ENCODE results near the gene ITGA11.

Gene ITGA11

GRCh38 chr15:68336516-68336915 lies 95.4 kb downstream of the ITGA11 start:
- no peaks in the 10 kb centered on the region; the same call in 1 of the 2 replicates for H3K27me3 ChIP-seq (replicated peaks; ENCODE audit: control insufficient read depth, insufficient read depth, low read length)
- no peak for DNase-seq (ENCODE audit: extremely low read depth, insufficient read length)
- no peak for TF ChIP-seq CTCF (IDR thresholded peaks at IDR 0.05; ENCODE audit: insufficient read depth, low read length, poor library complexity, severe bottlenecking)
- H3K36me3 ChIP-seq (ENCODE audit: control insufficient read depth, insufficient read depth, low read length) = no peaks in the 10 kb centered on the region
- H3K4me3 ChIP-seq (replicated peaks; ENCODE audit: low read depth, low read length) = no peak overlapping the region

GRCh38 chr15:68335655-68336054 lies 96.3 kb downstream of the ITGA11 start:
- Histone ChIP-seq H3K36me3 (ENCODE audit: control insufficient read depth, insufficient read depth, low read length) (no peaks in the 10 kb centered on the region), H3K4me3 (replicated peaks; ENCODE audit: low read depth, low read length) (no peak overlapping the region), H3K27me3 (replicated peaks; ENCODE audit: control insufficient read depth, insufficient read depth, low read length) (no peaks in the 10 kb centered on the region; the same call in 1 of the 2 replicates)
- DNase-seq (ENCODE audit: extremely low read depth, insufficient read length) = no peak
- no peak for TF ChIP-seq CTCF (IDR thresholded peaks at IDR 0.05; ENCODE audit: insufficient read depth, low read length, poor library complexity, severe bottlenecking)

- no peak for TF ChIP-seq CTCF (IDR thresholded peaks at IDR 0.05; ENCODE audit: insufficient read depth, low read length, poor library complexity, severe bottlenecking)
- H3K27me3 ChIP-seq (replicated peaks; ENCODE audit: control insufficient read depth, insufficient read depth, low read length) = no peaks in the 10 kb centered on the region; the same call in 1 of the 2 replicates
- no peak for DNase-seq (ENCODE audit: extremely low read depth, insufficient read length)
- H3K36me3 ChIP-seq (ENCODE audit: control insufficient read depth, insufficient read depth, low read length) = no peaks in the 10 kb centered on the region
- no peak overlapping the region for H3K4me3 ChIP-seq (replicated peaks; ENCODE audit: low read depth, low read length)
These were observed 96.7 kb downstream of the ITGA11 start for GRCh38 chr15:68335251-68335650.

- Histone ChIP-seq H3K27me3 (replicated peaks; ENCODE audit: control insufficient read depth, insufficient read depth, low read length) (no peaks in the 10 kb centered on the region; the same call in 1 of the 2 replicates), H3K36me3 (ENCODE audit: control insufficient read depth, insufficient read depth, low read length) (no peaks in the 10 kb centered on the region), H3K4me3 (replicated peaks; ENCODE audit: low read depth, low read length) (no peak overlapping the region)
- no peak for DNase-seq (ENCODE audit: extremely low read depth, insufficient read length)
- TF ChIP-seq CTCF (IDR thresholded peaks at IDR 0.05; ENCODE audit: insufficient read depth, low read length, poor library complexity, severe bottlenecking) = no peak
These were observed 97.3 kb downstream of the ITGA11 start for GRCh38 chr15:68334661-68335124.

- no peaks in the 10 kb centered on the region for H3K36me3 ChIP-seq (ENCODE audit: control insufficient read depth, insufficient read depth, low read length)
- TF ChIP-seq CTCF (IDR thresholded peaks at IDR 0.05; ENCODE audit: insufficient read depth, low read length, poor library complexity, severe bottlenecking) = no peak
- no peak overlapping the region for H3K4me3 ChIP-seq (replicated peaks; ENCODE audit: low read depth, low read length)
- DNase-seq (ENCODE audit: extremely low read depth, insufficient read length) = no peak
- no peaks in the 10 kb centered on the region; the same call in 1 of the 2 replicates for H3K27me3 ChIP-seq (replicated peaks; ENCODE audit: control insufficient read depth, insufficient read depth, low read length)
These were observed 98.0 kb downstream of the ITGA11 start for GRCh38 chr15:68333775-68334470.

All from GM06990 (cell line).